ENCODE results near the gene PROB1.
"Not testable (repeated sequence)": the region's sequence is repeated elsewhere in the genome, so short reads cannot be mapped to it uniquely, and the experiment has no call there.

PROB1 gene

GRCh38 chr5:139394654-139395566, at the start of gene PROB1:
TSS of gene PROB1 (minus strand) at chr5:139395104. CDS start at chr5:139395081, 23 bp downstream.
- DNase-seq (ENCODE audit: low spot score) = no peak

- DNase-seq (ENCODE audit: low spot score) = no peak
Observed at GRCh38 chr5:139443831-139444453, 49.0 kb upstream of the PROB1 start.

- DNase-seq (ENCODE audit: low spot score) = not testable (repeated sequence)
Observed at GRCh38 chr5:139440416-139440815, 45.5 kb upstream of the PROB1 start.

- peak; percentile 95 for DNase-seq (ENCODE audit: low spot score)
Observed at GRCh38 chr5:139439013-139439903, 44.4 kb upstream of the PROB1 start, which contains the start of gene DNAJC18. TSS of gene DNAJC18 (minus strand) at chr5:139439525. CDS start at chr5:139439445, 80 bp downstream.

GRCh38 chr5:139438707-139439012, 43.8 kb upstream of the PROB1 start:
- DNase-seq (ENCODE audit: low spot score) = no peak

GRCh38 chr5:139435676-139436075, 40.8 kb upstream of the PROB1 start:
- DNase-seq (ENCODE audit: low spot score) = no peak

GRCh38 chr5:139431706-139432105, 36.8 kb upstream of the PROB1 start:
- no peak for DNase-seq (ENCODE audit: low spot score)

GRCh38 chr5:139430015-139430414, 35.1 kb upstream of the PROB1 start:
- no peak for DNase-seq (ENCODE audit: low spot score)

GRCh38 chr5:139426203-139426885, 31.4 kb upstream of the PROB1 start:
- DNase-seq (ENCODE audit: low spot score) = no peak

GRCh38 chr5:139425497-139425896, 30.6 kb upstream of the PROB1 start:
- no peak for DNase-seq (ENCODE audit: low spot score)

- DNase-seq (ENCODE audit: low spot score) = no peak
Observed at GRCh38 chr5:139422307-139422893, 27.5 kb upstream of the PROB1 start.

GRCh38 chr5:139419226-139420192, 24.6 kb upstream of the PROB1 start:
- no peak for DNase-seq (ENCODE audit: low spot score)

- DNase-seq (ENCODE audit: low spot score) = no peak
Observed at GRCh38 chr5:139418793-139419192, 23.9 kb upstream of the PROB1 start.

- DNase-seq (ENCODE audit: low spot score) = no peak
Observed at GRCh38 chr5:139417214-139417613, 22.3 kb upstream of the PROB1 start.

- no peak for DNase-seq (ENCODE audit: low spot score)
Observed at GRCh38 chr5:139416651-139417050, 21.7 kb upstream of the PROB1 start.

- no peak for DNase-seq (ENCODE audit: low spot score)
Observed at GRCh38 chr5:139415869-139416268, 21.0 kb upstream of the PROB1 start.

GRCh38 chr5:139415221-139415861, 20.4 kb upstream of the PROB1 start:
- DNase-seq (ENCODE audit: low spot score) = no peak

GRCh38 chr5:139414581-139415130, 19.8 kb upstream of the PROB1 start:
- DNase-seq (ENCODE audit: low spot score) = no peak

GRCh38 chr5:139413963-139414362, 19.1 kb upstream of the PROB1 start:
- DNase-seq (ENCODE audit: low spot score) = no peak

Measured in left forelimb (tissue), 1 donor.